ENCODE measurements around the gene INPPL1.

INPPL1 gene

GRCh38 chr11:72216638-72217037, 7.9 kb upstream of the INPPL1 start, which contains the start of gene FOLR2:
Gene FOLR2, plus strand, starts transcription at chr11:72216794. Its CDS starts 1,791 bp downstream, at chr11:72218585.
- DNase-seq (ENCODE audit: low spot score), result no peak

- DNase-seq (ENCODE audit: low spot score), result no peak
Observed at GRCh38 chr11:72217841-72218240, 6.7 kb upstream of the INPPL1 start.

GRCh38 chr11:72218251-72218745, 6.3 kb upstream of the INPPL1 start:
- DNase-seq (ENCODE audit: low spot score), result no peak

- no peak for DNase-seq (ENCODE audit: low spot score)
Observed at GRCh38 chr11:72220696-72221363, 3.7 kb upstream of the INPPL1 start.

- DNase-seq (ENCODE audit: low spot score), result no peak
Observed at GRCh38 chr11:72221386-72222075, 3.0 kb upstream of the INPPL1 start.

- DNase-seq (ENCODE audit: low spot score), result no peak
Observed at GRCh38 chr11:72222106-72222891, 2.3 kb upstream of the INPPL1 start.

- peak; percentile 86 for DNase-seq (ENCODE audit: low spot score)
Observed at GRCh38 chr11:72222907-72223614, 1.5 kb upstream of the INPPL1 start.

- peak; percentile 69 for DNase-seq (ENCODE audit: low spot score)
Observed at GRCh38 chr11:72223615-72224563, 678 bp upstream of the INPPL1 start.

GRCh38 chr11:72225411-72225951, 914 bp downstream of the INPPL1 start:
- no peak for DNase-seq (ENCODE audit: low spot score)

- no peak for DNase-seq (ENCODE audit: low spot score)
Observed at GRCh38 chr11:72226701-72227100, 2.1 kb downstream of the INPPL1 start.

GRCh38 chr11:72227316-72228228, 3.0 kb downstream of the INPPL1 start:
- no peak for DNase-seq (ENCODE audit: low spot score)

GRCh38 chr11:72228229-72228843, 3.8 kb downstream of the INPPL1 start:
- no peak for DNase-seq (ENCODE audit: low spot score)

- no peak for DNase-seq (ENCODE audit: low spot score)
Observed at GRCh38 chr11:72228844-72229231, 4.3 kb downstream of the INPPL1 start.

- no peak for DNase-seq (ENCODE audit: low spot score)
Observed at GRCh38 chr11:72229336-72229924, 4.9 kb downstream of the INPPL1 start.

GRCh38 chr11:72229925-72230763, 5.6 kb downstream of the INPPL1 start:
- DNase-seq (ENCODE audit: low spot score), result no peak

- DNase-seq (ENCODE audit: low spot score), result no peak
Observed at GRCh38 chr11:72230764-72231365, 6.3 kb downstream of the INPPL1 start.
